Smooth muscle cell (in vitro differentiated cells): ENCODE results near the gene TBC1D22A. TPM values are rescaled to one million over a fixed set of nuclear protein-coding genes. Genes with fewer than 3 reads are reported as not detected.

Experiments used
- DNase-seq: peaks from one replicate; lab custom pipeline; 2025; ENCODE audit not compliant: unreplicated experiment; lab: John Stamatoyannopoulos, UW
- H2AFZ ChIP-seq: fragments of 200-600 bp; sonication (generic); 2 replicates; pipeline ENCODE4 v1.6.0; 2016; ENCODE audit warnings: antibody characterized with exemption, low read depth, mild to moderate bottlenecking
- H3F3A ChIP-seq: fragments of 200-600 bp; sonication (generic); 2 replicates; pipeline ENCODE4 v1.6.0; 2017; ENCODE audit warnings: antibody characterized with exemption, low read depth
- H3K27ac ChIP-seq: fragments of 200-600 bp; sonication (generic); 2 replicates; pipeline ENCODE4 v1.5.1; 2016; ENCODE audit warnings: low read depth, mild to moderate bottlenecking
- H3K27me3 ChIP-seq: fragments of 200-600 bp; sonication (generic); 2 replicates; pipeline ENCODE4 v1.6.1; 2016; ENCODE audit warnings: low read depth, mild to moderate bottlenecking
- H3K36me3 ChIP-seq: fragments of 200-600 bp; sonication (generic); 2 replicates; pipeline ENCODE4 v1.5.1; 2016; ENCODE audit warnings: low read depth
- H3K4me1 ChIP-seq: fragments of 200-600 bp; sonication (generic); 2 replicates; pipeline ENCODE4 v1.5.1; 2016; ENCODE audit warnings: low read depth
- H3K4me2 ChIP-seq: fragments of 200-600 bp; sonication (generic); 2 replicates; pipeline ENCODE4 v1.6.0; 2016; ENCODE audit warnings: mild to moderate bottlenecking
- H3K4me3 ChIP-seq: fragments of 200-600 bp; sonication (generic); 2 replicates; pipeline ENCODE4 v1.5.1; 2016; ENCODE audit warnings: mild to moderate bottlenecking
- H3K79me2 ChIP-seq: fragments of 200-600 bp; sonication (generic); 2 replicates; pipeline ENCODE4 v1.6.0; 2016; ENCODE audit warnings: low read depth, mild to moderate bottlenecking
- H3K9ac ChIP-seq: fragments of 200-600 bp; sonication (generic); 2 replicates; pipeline ENCODE4 v1.6.0; 2016; ENCODE audit warnings: low read depth
- H3K9me3 ChIP-seq: fragments of 200-600 bp; sonication (generic); replicated peaks from 2 replicates; pipeline ENCODE4 v1.5.1; 2016; ENCODE audit warnings: low read depth
- H4K20me1 ChIP-seq: fragments of 200-600 bp; sonication (generic); 2 replicates; pipeline ENCODE4 v1.6.0; 2016; ENCODE audit warnings: low read depth
- WGBS: methylation state at CpG from one replicate; pipeline ENCODE4 v1.1.7; 2016; ENCODE audit warnings: low lambda C conversion rate; 5-methylcytosine and 5-hydroxymethylcytosine counted together
- polyA plus RNA-seq: library from polyadenylated mRNA; unstranded; fragments of >200 nt; fragmentation: Nextera tagmentation; extraction: Ambion mirVana; gene quantifications from 2 replicates; pipeline ENCODE4 v1.2.1, GENCODE V29; 2016
- total RNA-seq: library from RNA; depleted of rRNA; stranded (reverse); fragments of >200 nt; gene quantifications from 2 replicates; pipeline ENCODE4 v1.2.3, GENCODE V29; 2014
- TF ChIP-seq, protein P1 (sequence below): fragments of 200-600 bp; sonication (generic); IDR thresholded peaks from 2 replicates; pipeline ENCODE4 v1.5.1; 2017; ENCODE audit warnings: borderline replicate concordance, mild to moderate bottlenecking, antibody characterized with exemption; ENCODE audit not compliant: insufficient read depth, poor library complexity, severe bottlenecking

Gene TBC1D22A
- total and polyA plus RNA-seq, 2 experiments from 2014 or later = 12.5 to 14.4 TPM

DNA sequence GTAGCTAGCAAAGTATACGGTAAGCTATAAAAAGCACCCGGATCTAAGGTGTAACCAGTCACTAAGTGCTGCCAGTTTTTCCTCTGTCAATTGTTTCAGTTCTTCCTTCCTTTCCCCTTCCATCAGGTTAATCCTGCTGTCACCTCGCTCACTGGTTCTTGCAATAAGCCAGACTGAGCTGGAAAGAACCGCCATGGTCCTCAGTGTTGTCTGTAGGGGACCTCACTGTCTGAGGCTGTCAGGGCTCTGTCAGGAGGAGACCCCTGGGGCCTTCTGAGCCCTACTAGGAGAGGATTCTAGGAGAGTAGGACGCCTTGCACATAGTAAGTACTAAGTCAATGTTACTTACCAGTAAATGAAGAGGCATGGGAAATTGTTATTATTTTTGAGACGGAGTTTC, 1.4 kb upstream of the TBC1D22A start:
- Histone ChIP-seq H3F3A (peaks cover 6% of the 10 kb centered on the region), H3K9ac (peak overlapping the region; percentile 98), H3K36me3 (no peaks in the 10 kb centered on the region), H3K4me2 (peak overlapping the region; percentile 98), H2AFZ (no peak overlapping the region), H3K4me3 (peak overlapping the region; percentile 97), H3K27ac (peak overlapping the region; percentile 95), H3K9me3 (no peaks in the 10 kb centered on the region), H3K4me1 (peaks cover 12% of the 10 kb centered on the region), H3K79me2 (peaks cover 40% of the 10 kb centered on the region), H4K20me1 (no peaks in the 10 kb centered on the region), H3K27me3 (no peaks in the 10 kb centered on the region)
- no peak for DNase-seq
- TF ChIP-seq, protein P1, sequence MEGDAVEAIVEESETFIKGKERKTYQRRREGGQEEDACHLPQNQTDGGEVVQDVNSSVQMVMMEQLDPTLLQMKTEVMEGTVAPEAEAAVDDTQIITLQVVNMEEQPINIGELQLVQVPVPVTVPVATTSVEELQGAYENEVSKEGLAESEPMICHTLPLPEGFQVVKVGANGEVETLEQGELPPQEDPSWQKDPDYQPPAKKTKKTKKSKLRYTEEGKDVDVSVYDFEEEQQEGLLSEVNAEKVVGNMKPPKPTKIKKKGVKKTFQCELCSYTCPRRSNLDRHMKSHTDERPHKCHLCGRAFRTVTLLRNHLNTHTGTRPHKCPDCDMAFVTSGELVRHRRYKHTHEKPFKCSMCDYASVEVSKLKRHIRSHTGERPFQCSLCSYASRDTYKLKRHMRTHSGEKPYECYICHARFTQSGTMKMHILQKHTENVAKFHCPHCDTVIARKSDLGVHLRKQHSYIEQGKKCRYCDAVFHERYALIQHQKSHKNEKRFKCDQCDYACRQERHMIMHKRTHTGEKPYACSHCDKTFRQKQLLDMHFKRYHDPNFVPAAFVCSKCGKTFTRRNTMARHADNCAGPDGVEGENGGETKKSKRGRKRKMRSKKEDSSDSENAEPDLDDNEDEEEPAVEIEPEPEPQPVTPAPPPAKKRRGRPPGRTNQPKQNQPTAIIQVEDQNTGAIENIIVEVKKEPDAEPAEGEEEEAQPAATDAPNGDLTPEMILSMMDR = no peak
- 92% methylated on average over 6 of the region's 6 CpGs for WGBS

DNA sequence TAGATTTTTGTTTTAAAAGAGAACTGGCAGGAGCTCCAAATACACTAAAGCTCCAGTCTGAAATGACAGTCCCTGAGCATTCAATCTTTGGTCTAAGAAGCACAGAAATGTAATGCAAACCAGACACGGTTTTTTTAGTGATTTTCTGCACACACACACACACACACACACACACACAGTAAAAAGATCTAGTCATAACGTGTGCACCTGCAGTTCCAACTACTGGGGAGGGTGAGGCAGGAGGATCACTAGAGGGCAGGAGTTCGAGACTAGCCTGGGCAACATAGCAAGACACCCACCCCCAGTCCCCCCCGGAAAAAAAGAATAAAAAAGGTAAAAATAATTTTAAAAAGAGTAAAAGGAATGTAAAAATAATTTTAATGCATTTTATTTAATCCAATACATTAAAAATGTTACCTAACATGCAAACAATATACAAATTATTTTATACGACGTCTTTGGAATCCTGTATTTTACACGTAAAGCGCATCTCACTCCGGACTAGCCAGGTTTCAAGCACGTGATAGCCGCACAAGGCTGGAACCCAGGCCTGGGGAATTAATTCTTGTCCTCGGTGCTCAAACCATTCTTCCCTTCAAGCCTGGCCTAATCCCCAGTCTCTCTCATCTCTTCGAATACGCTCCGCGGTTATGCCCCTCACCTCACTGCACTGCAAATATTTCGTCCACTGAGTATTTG, 762 bp upstream of the TBC1D22A start:
- Histone ChIP-seq H3K4me2 (peak overlapping the region; percentile 98), H3K79me2 (peaks cover 47% of the 10 kb centered on the region), H3F3A (peaks cover 6% of the 10 kb centered on the region), H3K27me3 (no peaks in the 10 kb centered on the region), H4K20me1 (peaks cover 5% of the 10 kb centered on the region), H3K27ac (peak overlapping the region; percentile 95), H3K9me3 (no peaks in the 10 kb centered on the region), H2AFZ (peak overlapping the region; percentile 55), H3K4me1 (peaks cover 12% of the 10 kb centered on the region), H3K4me3 (peak overlapping the region; percentile 97), H3K9ac (peak overlapping the region; percentile 98), H3K36me3 (no peaks in the 10 kb centered on the region)
- 13% methylated on average over 17 of the region's 17 CpGs for WGBS
- TF ChIP-seq, protein P1 = no peak
- no peak for DNase-seq

DNA sequence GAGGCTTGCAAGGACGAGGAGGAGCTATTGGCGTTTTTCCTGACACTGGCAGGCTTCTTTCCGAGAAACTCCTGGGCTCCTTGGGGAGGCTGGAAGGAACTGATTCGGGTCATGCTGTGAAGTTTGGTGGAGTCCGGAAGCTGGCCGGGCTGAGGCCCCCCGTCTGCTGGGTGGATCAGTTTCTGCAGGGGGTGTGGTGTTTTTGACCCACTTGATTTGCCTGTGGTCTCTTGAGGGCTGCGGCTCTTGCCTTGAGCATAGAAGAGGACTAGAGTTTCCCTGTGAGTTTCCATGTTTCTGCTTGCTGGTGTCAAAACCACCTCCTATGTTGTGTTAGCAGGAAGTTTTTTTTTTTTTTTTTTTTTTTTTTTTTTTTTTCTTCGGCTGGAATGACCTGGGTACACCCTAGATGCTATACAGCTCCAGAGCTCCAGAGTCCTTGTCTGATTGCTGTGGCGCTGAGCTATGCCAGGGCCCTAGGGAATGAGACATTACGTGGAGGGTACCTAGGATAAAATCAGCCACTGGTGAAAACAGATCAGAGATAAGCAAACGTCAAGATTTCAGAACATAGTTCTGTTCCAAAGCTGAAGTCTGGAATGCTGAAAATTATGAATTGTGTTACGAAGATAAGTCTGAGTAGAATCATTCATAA, 728 bp downstream of the TBC1D22A start:
- no peak for DNase-seq
- Histone ChIP-seq H3K36me3 (no peaks in the 10 kb centered on the region), H2AFZ (no peak overlapping the region), H3K9ac (peak overlapping the region; percentile 98), H3K27ac (peak overlapping the region; percentile 95), H3K4me1 (peaks cover 12% of the 10 kb centered on the region), H3K27me3 (no peaks in the 10 kb centered on the region), H3K4me3 (peak overlapping the region; percentile 97), H4K20me1 (peaks cover 18% of the 10 kb centered on the region), H3K4me2 (peak overlapping the region; percentile 98), H3F3A (peaks cover 6% of the 10 kb centered on the region), H3K79me2 (peaks cover 60% of the 10 kb centered on the region), H3K9me3 (no peaks in the 10 kb centered on the region)
- WGBS = 26% methylated on average over 13 of the region's 13 CpGs
- TF ChIP-seq, protein P1 = no peak
